ENCODE measurements around the gene ASB18.
"Not testable (repeated sequence)": the region's sequence is repeated elsewhere in the genome, so short reads cannot be mapped to it uniquely, and the experiment has no call there.

Gene ASB18

GRCh38 chr2:236289766-236290462 lies 25.7 kb upstream of the ASB18 start:
- no peak for TF ChIP-seq CTCF (IDR thresholded peaks at IDR 0.05; ENCODE audit: low read depth, low read length)
- no peak for DNase-seq
- no peak overlapping the region for H3K4me3 ChIP-seq (ENCODE audit: low read depth, low read length)

GRCh38 chr2:236288373-236288772 lies 24.2 kb upstream of the ASB18 start:
- H3K4me1 ChIP-seq; H3K4me3 ChIP-seq (ENCODE audit: low read depth, low read length); DNase-seq; H3K36me3 ChIP-seq; H3K9me3 ChIP-seq; H3K27me3 ChIP-seq: not testable (repeated sequence)

More at GRCh38 chr2:236289766-236290462, 25.7 kb upstream of the ASB18 start:
- H3K27me3 ChIP-seq, result no peaks in the 10 kb centered on the region
- no peaks in the 10 kb centered on the region for H3K9me3 ChIP-seq
- H3K4me1 ChIP-seq, result no peaks in the 10 kb centered on the region
- no peaks in the 10 kb centered on the region for H3K36me3 ChIP-seq

GRCh38 chr2:236287656-236288055 lies 23.4 kb upstream of the ASB18 start:
- H3K27me3 ChIP-seq, result no peaks in the 10 kb centered on the region
- H3K4me3 ChIP-seq (ENCODE audit: low read depth, low read length), result no peak overlapping the region
- no peaks in the 10 kb centered on the region for H3K9me3 ChIP-seq
- TF ChIP-seq CTCF (IDR thresholded peaks at IDR 0.05; ENCODE audit: low read depth, low read length), result no peak
- no peaks in the 10 kb centered on the region for H3K36me3 ChIP-seq
- no peak for DNase-seq
- no peaks in the 10 kb centered on the region for H3K4me1 ChIP-seq

GRCh38 chr2:236286873-236287545 lies 22.8 kb upstream of the ASB18 start:
- no peak for TF ChIP-seq CTCF (IDR thresholded peaks at IDR 0.05; ENCODE audit: low read depth, low read length)
- H3K27me3 ChIP-seq, result no peaks in the 10 kb centered on the region
- no peak for DNase-seq
- no peaks in the 10 kb centered on the region for H3K9me3 ChIP-seq
- H3K4me1 ChIP-seq, result no peaks in the 10 kb centered on the region
- H3K36me3 ChIP-seq, result no peaks in the 10 kb centered on the region
- no peak overlapping the region for H3K4me3 ChIP-seq (ENCODE audit: low read depth, low read length)

GRCh38 chr2:236284208-236284607 lies 20.0 kb upstream of the ASB18 start:
- DNase-seq, result no peak
- H3K4me1 ChIP-seq, result no peaks in the 10 kb centered on the region
- H3K27me3 ChIP-seq, result peaks cover 3% of the 10 kb centered on the region; the same call in 1 of the 2 replicates
- no peaks in the 10 kb centered on the region for H3K36me3 ChIP-seq
- H3K4me3 ChIP-seq (ENCODE audit: low read depth, low read length), result no peak overlapping the region
- no peaks in the 10 kb centered on the region for H3K9me3 ChIP-seq
- TF ChIP-seq CTCF (IDR thresholded peaks at IDR 0.05; ENCODE audit: low read depth, low read length), result no peak

GRCh38 chr2:236282406-236282805 lies 18.2 kb upstream of the ASB18 start:
- H3K9me3 ChIP-seq, result no peaks in the 10 kb centered on the region
- H3K27me3 ChIP-seq, result peaks cover 3% of the 10 kb centered on the region; the same call in 1 of the 2 replicates
- no peak for DNase-seq
- no peaks in the 10 kb centered on the region for H3K36me3 ChIP-seq
- no peak for TF ChIP-seq CTCF (IDR thresholded peaks at IDR 0.05; ENCODE audit: low read depth, low read length)
- H3K4me3 ChIP-seq (ENCODE audit: low read depth, low read length), result no peak overlapping the region
- H3K4me1 ChIP-seq, result no peaks in the 10 kb centered on the region
